Measurements from ENCODE around the gene ZNF583.

The ZNF583 gene

DNA sequence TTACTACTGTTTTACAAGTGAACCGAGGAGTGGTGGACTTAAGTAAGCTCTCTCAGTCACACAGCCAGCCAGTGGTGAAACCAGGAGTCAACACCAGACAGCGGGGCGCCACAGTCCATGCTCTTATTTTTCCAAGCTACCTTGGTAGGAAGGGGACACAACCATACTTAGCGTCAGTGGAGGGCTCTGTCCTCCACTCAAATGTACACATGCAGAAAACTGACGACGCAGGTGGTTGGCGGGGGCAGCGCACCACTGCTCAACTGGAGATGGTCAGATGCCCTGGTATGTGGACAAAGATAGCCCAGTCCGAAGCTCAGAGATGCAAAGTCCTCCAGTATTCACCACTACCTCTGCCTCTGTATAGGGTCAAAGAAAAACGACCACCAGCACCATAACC, 72.0 kb downstream of the ZNF583 start:
- DNase-seq, result no peak

Data from activated CD4-positive, alpha-beta T cell treated with anti-CD3 and anti-CD28 coated beads, Interleukin-10, Interleukin-2, amounts not matched to agents 100 ng/mL and 50 ng/mL, durations not matched to agents 16 hours and 8 hours (primary cell).